GM18867 (cell line): ENCODE results near the gene RAB11FIP4.

Experiments
- ATAC-seq: cut with Tn5 transposase; IDR thresholded peaks from one replicate; pipeline ENCODE4 v1.9.1; 2021; ENCODE audit warnings: mild to moderate bottlenecking, moderate library complexity; ENCODE audit not compliant: unreplicated experiment

RAB11FIP4 gene

GRCh38 chr17:31453896-31454295 lies 62.4 kb downstream of the RAB11FIP4 start:
- ATAC-seq, result no peak

GRCh38 chr17:31456814-31457213 lies 65.3 kb downstream of the RAB11FIP4 start:
- ATAC-seq, result no peak

GRCh38 chr17:31457391-31458234 lies 66.1 kb downstream of the RAB11FIP4 start:
- ATAC-seq, result no peak

- ATAC-seq, result no peak
Measured at GRCh38 chr17:31458829-31459228, 67.4 kb downstream of the RAB11FIP4 start.

- no peak for ATAC-seq
Measured at GRCh38 chr17:31459716-31460115, 68.2 kb downstream of the RAB11FIP4 start.

- ATAC-seq, result no peak
Measured at GRCh38 chr17:31460226-31460721, 68.8 kb downstream of the RAB11FIP4 start.

- no peak for ATAC-seq
Measured at GRCh38 chr17:31461227-31461810, 69.8 kb downstream of the RAB11FIP4 start.

- ATAC-seq, result no peak
Measured at GRCh38 chr17:31462261-31462660, 70.8 kb downstream of the RAB11FIP4 start.

GRCh38 chr17:31466096-31466760 lies 74.8 kb downstream of the RAB11FIP4 start:
- no peak for ATAC-seq

- no peak for ATAC-seq
Measured at GRCh38 chr17:31467502-31468256, 76.2 kb downstream of the RAB11FIP4 start.

GRCh38 chr17:31469959-31470358 lies 78.5 kb downstream of the RAB11FIP4 start:
- ATAC-seq, result no peak

GRCh38 chr17:31470592-31470991 lies 79.1 kb downstream of the RAB11FIP4 start:
- no peak for ATAC-seq

GRCh38 chr17:31472137-31472536 lies 80.7 kb downstream of the RAB11FIP4 start:
- ATAC-seq, result no peak

GRCh38 chr17:31475378-31476162 lies 84.1 kb downstream of the RAB11FIP4 start:
- ATAC-seq, result no peak

- no peak for ATAC-seq
Measured at GRCh38 chr17:31476525-31477416, 85.3 kb downstream of the RAB11FIP4 start.

GRCh38 chr17:31477417-31478055 lies 86.1 kb downstream of the RAB11FIP4 start:
- no peak for ATAC-seq

GRCh38 chr17:31479062-31479408 lies 87.6 kb downstream of the RAB11FIP4 start:
- ATAC-seq, result no peak

- ATAC-seq, result no peak
Measured at GRCh38 chr17:31479524-31479923, 88.0 kb downstream of the RAB11FIP4 start.

GRCh38 chr17:31480067-31480466 lies 88.6 kb downstream of the RAB11FIP4 start:
- ATAC-seq, result no peak
